HCT116 (cell line): ENCODE results near the gene WASHC3. TPM values are rescaled to one million over a fixed set of nuclear protein-coding genes. Genes with fewer than 3 reads are reported as not detected.

Experiments
- ATAC-seq: fragments of 200-7000 bp; cut with Tn5 transposase; 2 replicates; pipeline ENCODE4 v1.9.1; 2020; ENCODE audit warnings: mild to moderate bottlenecking, moderate library complexity
- BruUV-seq: library from RNA; stranded (reverse); fragments of 400-500 nt; replicated peaks from 2 replicates; lab custom pipeline; 2021; lab: Mats Ljungman, UMichigan
- CTCF ChIA-PET: fragments of 300-600 bp; sonication (Branson Sonifier 250); formaldehyde crosslinking; loops from one replicate; lab custom pipeline; 2021; ENCODE audit warnings: antibody characterized with exemption; lab: Charles Lee
- POLR2A ChIA-PET: fragments of 300-600, 350-600 bp; sonication (Branson Sonifier 250); formaldehyde crosslinking; loops from one replicate; lab custom pipeline; 2021; ENCODE audit warnings: antibody characterized with exemption; lab: Charles Lee
- RAD21 ChIA-PET, 2 experiments: fragments of 300-600 bp; sonication (Branson Sonifier 250); formaldehyde crosslinking; loops; one replicate each; lab custom pipeline; 2023; ENCODE audit warnings: low total read pairs in 2 of 2; ENCODE audit not compliant: uncharacterized antibody in 2 of 2, unreplicated experiment in 2 of 2, low non-redundant PET in 1 of 2; lab: Charles Lee
- DNase-seq: peaks from one replicate; pipeline ENCODE4 v3.0.0-alpha.2; 2010; ENCODE audit warnings: low read depth, low spot score
- H2AFZ ChIP-seq: fragments of 200-600 bp; shearing (Covaris generic), sonication (generic); 2 replicates; pipeline ENCODE4 v1.6.1; 2017; ENCODE audit warnings: low read depth, mixed run types, mixed read lengths, antibody characterized with exemption, low read length; ENCODE audit not compliant: poor library complexity, severe bottlenecking
- H3K27ac ChIP-seq: 2 replicates; pipeline ENCODE4 v1.5.1; 2012; ENCODE audit warnings: low read depth, low read length
- H3K27me3 ChIP-seq: fragments of 200-600 bp; sonication (generic); 2 replicates; pipeline ENCODE4 v1.6.1; 2016; ENCODE audit warnings: mixed run types, low read length, mixed read lengths; ENCODE audit not compliant: insufficient read depth
- H3K36me3 ChIP-seq, 2 experiments: fragments of 200-500 bp in 1 of 2; fragments of 200-600 bp in 1 of 2; sonication (Bioruptor generic) in 1 of 2; sonication (generic) in 1 of 2; 2 replicates each; pipeline versions ENCODE4 v1.5.1 to v1.6.1; 2014 to 2016; ENCODE audit warnings: low read length in 2 of 2, inconsistent platforms in 1 of 2, mixed read lengths in 1 of 2, mixed run types in 1 of 2; ENCODE audit not compliant: insufficient read depth in 2 of 2, control insufficient read depth in 1 of 2
- H3K4me1 ChIP-seq, 2 experiments: fragments of 200-600 bp in 1 of 2; sonication (generic) in 1 of 2; 2 replicates each; pipeline versions ENCODE4 v1.5.1 to v1.6.1; 2012 to 2017; ENCODE audit warnings: low read length in 2 of 2, inconsistent platforms in 1 of 2, mild to moderate bottlenecking in 1 of 2, mixed read lengths in 1 of 2, mixed run types in 1 of 2, moderate library complexity in 1 of 2; ENCODE audit not compliant: insufficient read depth in 2 of 2, control insufficient read depth in 1 of 2
- H3K4me2 ChIP-seq: fragments of 200-600 bp; sonication (generic); 2 replicates; pipeline ENCODE4 v1.6.1; 2017; ENCODE audit warnings: mixed run types, low read length, mixed read lengths
- H3K4me3 ChIP-seq, 2 experiments: fragments of 200-600 bp in 1 of 2; sonication (generic) in 1 of 2; replicated peaks in 1 of 2; 2 replicates each; pipeline ENCODE4 v1.5.1; 2011 to 2016; ENCODE audit warnings: low read length in 2 of 2, control low read depth in 1 of 2, low read depth in 1 of 2, mild to moderate bottlenecking in 1 of 2, mixed read lengths in 1 of 2, mixed run types in 1 of 2
- H3K79me2 ChIP-seq: fragments of 200-600 bp; sonication (generic); 2 replicates; pipeline ENCODE4 v1.6.1; 2017; ENCODE audit warnings: mild to moderate bottlenecking, mixed run types, low read length, moderate library complexity, mixed read lengths; ENCODE audit not compliant: insufficient read depth
- H3K9ac ChIP-seq: fragments of 200-600 bp; sonication (generic); 2 replicates; pipeline ENCODE4 v1.6.1; 2016; ENCODE audit warnings: low read length, mixed read lengths
- H3K9me2 ChIP-seq: fragments of 200-600 bp; sonication (generic), shearing (Covaris generic); 2 replicates; pipeline ENCODE4 v1.6.1; 2017; ENCODE audit warnings: mixed run types, mild to moderate bottlenecking, moderate library complexity; ENCODE audit not compliant: insufficient read depth
- H3K9me3 ChIP-seq, 2 experiments: fragments of 200-500 bp in 1 of 2; fragments of 200-600 bp in 1 of 2; sonication (Bioruptor generic) in 1 of 2; sonication (generic) in 1 of 2; 2 replicates each; pipeline ENCODE4 v1.6.1; 2014 to 2017; ENCODE audit warnings: low read length in 2 of 2, mixed read lengths in 2 of 2, inconsistent platforms in 1 of 2, low read depth in 1 of 2, mild to moderate bottlenecking in 1 of 2, mixed run types in 1 of 2, moderate library complexity in 1 of 2; ENCODE audit not compliant: control insufficient read depth in 1 of 2, insufficient read depth in 1 of 2
- H4K20me1 ChIP-seq: fragments of 200-600 bp; sonication (generic), shearing (Covaris generic); 2 replicates; pipeline ENCODE4 v1.6.1; 2017; ENCODE audit warnings: mixed run types, mild to moderate bottlenecking, moderate library complexity; ENCODE audit not compliant: insufficient read depth
- CBX3 ChIP-seq: IDR thresholded peaks from 2 replicates; pipeline ENCODE4 v1.6.1; 2012; ENCODE audit warnings: low read depth
- EGR1 ChIP-seq: IDR thresholded peaks from 2 replicates; pipeline ENCODE4 v1.6.1; 2012; ENCODE audit warnings: low read depth
- EZH2 ChIP-seq: fragments of 200-600 bp; sonication (generic); IDR thresholded peaks from 2 replicates; pipeline ENCODE4 v1.6.1; 2017; ENCODE audit warnings: antibody characterized with exemption, mixed run types
- EZH2phosphoT487 ChIP-seq: fragments of 200-600 bp; IDR thresholded peaks from 2 replicates; pipeline ENCODE4 v1.6.1; 2018; ENCODE audit warnings: antibody characterized with exemption, borderline replicate concordance
- POLR2A ChIP-seq: IDR thresholded peaks from 2 replicates; pipeline ENCODE4 v1.7.0; 2011; ENCODE audit warnings: borderline replicate concordance; ENCODE audit not compliant: insufficient read depth, insufficient read length; ENCODE audit errors: extremely low read depth
- POLR2AphosphoS5 ChIP-seq: IDR thresholded peaks from 2 replicates; pipeline ENCODE4 v1.6.1; 2011; ENCODE audit warnings: mild to moderate bottlenecking, low read depth, low read length, moderate library complexity
- SIN3A ChIP-seq: IDR thresholded peaks from 2 replicates; pipeline ENCODE4 v1.6.1; 2012; ENCODE audit warnings: low read depth
- SP1 ChIP-seq: IDR thresholded peaks from 2 replicates; pipeline ENCODE4 v1.6.1; 2012; ENCODE audit warnings: low read depth
- SRF ChIP-seq: IDR thresholded peaks from 2 replicates; pipeline ENCODE4 v1.6.1; 2012; ENCODE audit warnings: low read depth
- YY1 ChIP-seq: IDR thresholded peaks from 2 replicates; pipeline ENCODE4 v1.6.1; 2011; ENCODE audit warnings: low read length, low read depth, moderate library complexity, mild to moderate bottlenecking; ENCODE audit not compliant: insufficient replicate concordance; ENCODE audit errors: extremely low read depth
- ZNF274 ChIP-seq: fragments of 200-500 bp; sonication (Bioruptor generic); IDR thresholded peaks from 2 replicates; pipeline ENCODE4 v1.6.1; 2014; ENCODE audit warnings: mild to moderate bottlenecking, low read depth, low read length, inconsistent platforms
- intact Hi-C: fragments of 100-400 bp; cut with micrococcal nuclease; formaldehyde crosslinking; loops from 2 replicates; pipeline ENCODE4 v1.10.0; 2022
- total RNA-seq: library from RNA; stranded (reverse); gene quantifications from one replicate; pipeline ENCODE4 v1.2.1, GENCODE V29; 2021; ENCODE audit not compliant: unreplicated experiment
- TF ChIP-seq, protein P1 (sequence below): IDR thresholded peaks from 2 replicates; pipeline ENCODE4 v1.6.1; 2012
- TF ChIP-seq, protein P2 (sequence below), 3 experiments: fragments of 200-600 bp in 1 of 3; sonication (generic) in 1 of 3; IDR thresholded peaks in 2 of 3; conservative IDR thresholded peaks in 1 of 3; 2 replicates each; pipeline ENCODE4 v1.5.1; 2012 to 2017; ENCODE audit warnings: low read depth in 2 of 3, low read length in 2 of 3, antibody characterized with exemption in 1 of 3, borderline replicate concordance in 1 of 3, control low read depth in 1 of 3, mild to moderate bottlenecking in 1 of 3, mixed read lengths in 1 of 3, mixed run types in 1 of 3, moderate library complexity in 1 of 3; ENCODE audit not compliant: insufficient read depth in 1 of 3
- TF ChIP-seq, protein P3 (sequence below): IDR thresholded peaks from 2 replicates; pipeline ENCODE4 v1.6.1; 2012; ENCODE audit warnings: low read depth

WASHC3 gene
- total RNA-seq, 1 experiment from 2014 or later, result 15.6 TPM

DNA sequence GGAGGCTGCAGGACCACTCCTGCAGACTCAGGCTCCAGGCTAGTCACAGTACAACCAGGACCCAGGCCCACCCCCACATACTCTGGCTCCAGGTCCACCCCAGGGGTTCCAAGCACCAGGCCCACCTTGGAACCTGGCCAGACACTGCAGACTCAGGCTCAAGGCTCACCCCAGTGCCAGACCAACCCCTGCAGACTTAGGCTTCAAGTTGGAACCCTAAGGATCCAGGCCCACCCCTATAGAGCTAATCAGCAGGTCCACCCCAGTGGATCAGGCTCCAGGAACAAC is 8.8 kb downstream of the WASHC3 start:
- Histone ChIP-seq H3K4me3 (no peak overlapping the region), H3K27ac (no peak overlapping the region), H4K20me1 (no peaks in the 10 kb centered on the region), H3K27me3 (no peaks in the 10 kb centered on the region), H3K4me2 (no peak overlapping the region), H3K9ac (no peak overlapping the region), H3K9me3 (no peaks in the 10 kb centered on the region), H3K36me3 (no peaks in the 10 kb centered on the region), H2AFZ (no peak overlapping the region), H3K79me2 (no peaks in the 10 kb centered on the region), H3K9me2 (no peaks in the 10 kb centered on the region), H3K4me1 (no peaks in the 10 kb centered on the region)
- DNase-seq (no peak), ATAC-seq (no peak)
- POLR2A ChIA-PET, result no interaction called here
- RAD21 ChIA-PET, result no interaction called here
- intact Hi-C loops, result no loop called here
- CTCF ChIA-PET, result no interaction called here
- TF ChIP-seq, protein P1, sequence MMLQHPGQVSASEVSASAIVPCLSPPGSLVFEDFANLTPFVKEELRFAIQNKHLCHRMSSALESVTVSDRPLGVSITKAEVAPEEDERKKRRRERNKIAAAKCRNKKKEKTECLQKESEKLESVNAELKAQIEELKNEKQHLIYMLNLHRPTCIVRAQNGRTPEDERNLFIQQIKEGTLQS, result no peak
- TF ChIP-seq EGR1, result no peak
- TF ChIP-seq ZNF274, result no peak
- TF ChIP-seq, protein P2, sequence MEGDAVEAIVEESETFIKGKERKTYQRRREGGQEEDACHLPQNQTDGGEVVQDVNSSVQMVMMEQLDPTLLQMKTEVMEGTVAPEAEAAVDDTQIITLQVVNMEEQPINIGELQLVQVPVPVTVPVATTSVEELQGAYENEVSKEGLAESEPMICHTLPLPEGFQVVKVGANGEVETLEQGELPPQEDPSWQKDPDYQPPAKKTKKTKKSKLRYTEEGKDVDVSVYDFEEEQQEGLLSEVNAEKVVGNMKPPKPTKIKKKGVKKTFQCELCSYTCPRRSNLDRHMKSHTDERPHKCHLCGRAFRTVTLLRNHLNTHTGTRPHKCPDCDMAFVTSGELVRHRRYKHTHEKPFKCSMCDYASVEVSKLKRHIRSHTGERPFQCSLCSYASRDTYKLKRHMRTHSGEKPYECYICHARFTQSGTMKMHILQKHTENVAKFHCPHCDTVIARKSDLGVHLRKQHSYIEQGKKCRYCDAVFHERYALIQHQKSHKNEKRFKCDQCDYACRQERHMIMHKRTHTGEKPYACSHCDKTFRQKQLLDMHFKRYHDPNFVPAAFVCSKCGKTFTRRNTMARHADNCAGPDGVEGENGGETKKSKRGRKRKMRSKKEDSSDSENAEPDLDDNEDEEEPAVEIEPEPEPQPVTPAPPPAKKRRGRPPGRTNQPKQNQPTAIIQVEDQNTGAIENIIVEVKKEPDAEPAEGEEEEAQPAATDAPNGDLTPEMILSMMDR (IDR thresholded peaks at IDR 0.05 in 2 of 3, conservative IDR thresholded peaks at IDR 0.05 in 1 of 3; ENCODE audit: borderline replicate concordance in 1 of 3, insufficient read depth in 1 of 3, low read depth in 2 of 3, low read length in 2 of 3), result no peak
- no peak for TF ChIP-seq SIN3A
- no peak for TF ChIP-seq SRF
- no TSS peak for BruUV-seq

DNA sequence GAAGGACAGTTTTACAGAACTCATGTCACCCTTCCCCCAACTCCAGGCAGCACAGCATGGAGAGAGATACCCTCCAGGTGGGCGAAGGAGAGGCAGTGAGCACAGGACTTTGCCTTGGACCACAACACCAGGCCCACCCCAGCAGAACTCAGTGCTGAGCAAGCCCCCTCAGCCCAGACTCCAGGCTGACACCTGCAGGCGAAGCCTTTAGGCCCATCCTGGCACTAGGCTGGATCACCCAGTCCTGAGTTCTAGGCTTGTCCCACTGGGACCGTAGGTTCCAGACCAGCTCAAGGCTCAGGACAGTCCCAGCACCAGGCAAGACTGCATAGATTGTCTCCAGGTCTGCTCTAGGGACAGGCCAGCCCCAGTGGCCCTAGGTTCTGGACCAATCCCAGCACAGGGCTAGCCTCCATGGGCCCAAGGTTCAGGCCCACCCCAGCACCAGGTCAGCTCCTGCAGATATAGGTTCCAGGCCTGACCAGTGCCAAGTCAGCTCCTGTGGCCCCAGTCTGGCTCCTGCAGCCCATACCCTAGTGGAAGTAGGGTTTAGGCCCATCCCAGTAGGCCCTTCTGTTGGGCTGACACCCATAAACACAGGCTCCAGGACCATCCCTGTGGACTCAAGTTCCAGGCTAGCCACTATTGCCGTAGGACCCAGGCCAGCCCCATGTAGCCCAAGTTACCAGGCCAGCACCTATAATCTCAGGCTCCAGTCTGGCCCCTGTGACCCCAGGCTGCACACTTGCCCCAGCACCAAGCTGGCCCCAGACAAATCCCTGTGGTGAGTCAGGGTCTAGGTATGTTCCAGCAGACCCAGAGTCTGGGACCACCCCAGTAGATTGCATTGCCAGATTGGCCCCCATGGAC is 9.4 kb downstream of the WASHC3 start:
- Histone ChIP-seq H3K27me3 (no peaks in the 10 kb centered on the region), H3K27ac (no peak overlapping the region), H3K79me2 (no peaks in the 10 kb centered on the region), H4K20me1 (no peaks in the 10 kb centered on the region), H3K9me2 (no peaks in the 10 kb centered on the region), H3K9ac (no peak overlapping the region), H3K4me2 (no peak overlapping the region), H3K4me3 (no peak overlapping the region), H3K9me3 (no peaks in the 10 kb centered on the region), H3K36me3 (no peaks in the 10 kb centered on the region), H3K4me1 (no peaks in the 10 kb centered on the region), H2AFZ (no peak overlapping the region)
- RAD21 ChIA-PET, result no interaction called here
- DNase-seq (no peak), ATAC-seq (no peak)
- CTCF ChIA-PET, result no interaction called here
- BruUV-seq, result no TSS peak
- intact Hi-C loops, result no loop called here
- no peak for TF ChIP-seq ZNF274
- TF ChIP-seq EZH2phosphoT487, result no peak
- no peak for TF ChIP-seq POLR2A
- TF ChIP-seq SP1, result no peak
- no peak for TF ChIP-seq SRF
- TF ChIP-seq EGR1, result no peak
- TF ChIP-seq, protein P3, sequence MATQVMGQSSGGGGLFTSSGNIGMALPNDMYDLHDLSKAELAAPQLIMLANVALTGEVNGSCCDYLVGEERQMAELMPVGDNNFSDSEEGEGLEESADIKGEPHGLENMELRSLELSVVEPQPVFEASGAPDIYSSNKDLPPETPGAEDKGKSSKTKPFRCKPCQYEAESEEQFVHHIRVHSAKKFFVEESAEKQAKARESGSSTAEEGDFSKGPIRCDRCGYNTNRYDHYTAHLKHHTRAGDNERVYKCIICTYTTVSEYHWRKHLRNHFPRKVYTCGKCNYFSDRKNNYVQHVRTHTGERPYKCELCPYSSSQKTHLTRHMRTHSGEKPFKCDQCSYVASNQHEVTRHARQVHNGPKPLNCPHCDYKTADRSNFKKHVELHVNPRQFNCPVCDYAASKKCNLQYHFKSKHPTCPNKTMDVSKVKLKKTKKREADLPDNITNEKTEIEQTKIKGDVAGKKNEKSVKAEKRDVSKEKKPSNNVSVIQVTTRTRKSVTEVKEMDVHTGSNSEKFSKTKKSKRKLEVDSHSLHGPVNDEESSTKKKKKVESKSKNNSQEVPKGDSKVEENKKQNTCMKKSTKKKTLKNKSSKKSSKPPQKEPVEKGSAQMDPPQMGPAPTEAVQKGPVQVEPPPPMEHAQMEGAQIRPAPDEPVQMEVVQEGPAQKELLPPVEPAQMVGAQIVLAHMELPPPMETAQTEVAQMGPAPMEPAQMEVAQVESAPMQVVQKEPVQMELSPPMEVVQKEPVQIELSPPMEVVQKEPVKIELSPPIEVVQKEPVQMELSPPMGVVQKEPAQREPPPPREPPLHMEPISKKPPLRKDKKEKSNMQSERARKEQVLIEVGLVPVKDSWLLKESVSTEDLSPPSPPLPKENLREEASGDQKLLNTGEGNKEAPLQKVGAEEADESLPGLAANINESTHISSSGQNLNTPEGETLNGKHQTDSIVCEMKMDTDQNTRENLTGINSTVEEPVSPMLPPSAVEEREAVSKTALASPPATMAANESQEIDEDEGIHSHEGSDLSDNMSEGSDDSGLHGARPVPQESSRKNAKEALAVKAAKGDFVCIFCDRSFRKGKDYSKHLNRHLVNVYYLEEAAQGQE, result no peak
- no peak for TF ChIP-seq EZH2
- TF ChIP-seq CBX3, result no peak
- no peak for TF ChIP-seq POLR2AphosphoS5
- TF ChIP-seq YY1, result no peak
- TF ChIP-seq SIN3A, result no peak
- POLR2A ChIA-PET, result no interaction called here
